22Rv1 (cell line): ENCODE data around the gene FRS2.

Experiments
- CTCF ChIP-seq: fragments of 450-650 bp; IDR thresholded peaks from 2 replicates; pipeline ENCODE4 v1.5.1; 2017; ENCODE audit warnings: mild to moderate bottlenecking
- ZFX ChIP-seq: fragments of 450-650 bp; IDR thresholded peaks from 2 replicates; pipeline ENCODE4 v1.6.1; 2017; ENCODE audit warnings: antibody characterized with exemption, borderline replicate concordance

- TF ChIP-seq CTCF, result no peak
- no peak for TF ChIP-seq ZFX
Measured at GRCh38 chr12:69513297-69513696, 43.1 kb downstream of the FRS2 start.
